SK-N-SH treated with all-trans-retinoic acid at 6 μM for 48 hours (cell line): ENCODE data around the gene LAPTM4A.

Source experiments
- ATAC-seq: fragments of 200-7000 bp; cut with Tn5 transposase; 3 replicates; pipeline ENCODE4 v1.9.1; 2020; ENCODE audit warnings: mild to moderate bottlenecking, moderate library complexity
- ARNTL ChIP-seq: fragments of 450-650 bp; formaldehyde crosslinking; IDR thresholded peaks from 2 replicates; pipeline ENCODE4 v1.5.0; 2020; ENCODE audit warnings: low read depth, mild to moderate bottlenecking, moderate library complexity, borderline replicate concordance
- BACH2 ChIP-seq: fragments of 250-450 bp; sonication (Bioruptor Pico); IDR thresholded peaks from 2 replicates; pipeline ENCODE4 v1.9.0; 2021; ENCODE audit warnings: mild to moderate bottlenecking, borderline replicate concordance
- CSDC2 ChIP-seq: fragments of 250-450 bp; sonication (Bioruptor Pico); IDR thresholded peaks from 2 replicates; pipeline ENCODE4 v1.5.0; 2020; ENCODE audit warnings: mild to moderate bottlenecking, moderate library complexity
- ESRRG ChIP-seq: fragments of 250-450 bp; sonication (Bioruptor Pico); IDR thresholded peaks from 2 replicates; pipeline ENCODE4 v1.6.1; 2021; ENCODE audit warnings: mild to moderate bottlenecking
- GLIS3 ChIP-seq: fragments of 250-450 bp; sonication (Bioruptor Pico); IDR thresholded peaks from 2 replicates; pipeline ENCODE4 v1.5.0; 2020; ENCODE audit warnings: mild to moderate bottlenecking, moderate library complexity
- ISL1 ChIP-seq: fragments of 250-450 bp; sonication (Bioruptor Pico); IDR thresholded peaks from 2 replicates; pipeline ENCODE4 v2.1.2; 2022; ENCODE audit warnings: mild to moderate bottlenecking, moderate library complexity
- OSR1 ChIP-seq: fragments of 250-450 bp; sonication (Bioruptor Pico); IDR thresholded peaks from 2 replicates; pipeline ENCODE4 v1.8.0; 2022; ENCODE audit warnings: moderate library complexity, mild to moderate bottlenecking, inconsistent platforms
- PPARA ChIP-seq: fragments of 250-450 bp; sonication (Bioruptor Pico); IDR thresholded peaks from 2 replicates; pipeline ENCODE4 v1.5.0; 2020; ENCODE audit warnings: mild to moderate bottlenecking, borderline replicate concordance
- RARB ChIP-seq: fragments of 250-450 bp; sonication (Bioruptor Pico); IDR thresholded peaks from 2 replicates; pipeline ENCODE4 v1.8.0; 2021; ENCODE audit warnings: mild to moderate bottlenecking, moderate library complexity
- SNAI2 ChIP-seq: fragments of 250-450 bp; sonication (Bioruptor Pico); IDR thresholded peaks from 2 replicates; pipeline ENCODE4 v1.5.0; 2020; ENCODE audit warnings: mild to moderate bottlenecking, moderate library complexity
- TCF4 ChIP-seq: fragments of 250-450 bp; sonication (Bioruptor Pico); IDR thresholded peaks from 2 replicates; pipeline ENCODE4 v1.8.0; 2021; ENCODE audit warnings: mild to moderate bottlenecking, moderate library complexity, borderline replicate concordance
- TOX ChIP-seq: fragments of 250-450 bp; sonication (Bioruptor Pico); IDR thresholded peaks from 2 replicates; pipeline ENCODE4 v1.8.0; 2021; ENCODE audit warnings: mild to moderate bottlenecking, moderate library complexity, borderline replicate concordance
- ZC3H10 ChIP-seq: fragments of 250-450 bp; sonication (Bioruptor Pico); IDR thresholded peaks from 2 replicates; pipeline ENCODE4 v1.5.1; 2021; ENCODE audit warnings: mild to moderate bottlenecking, moderate library complexity
- ZFP3 ChIP-seq: fragments of 250-450 bp; sonication (Bioruptor Pico); IDR thresholded peaks from 2 replicates; pipeline ENCODE4 v1.5.0; 2020; ENCODE audit warnings: mild to moderate bottlenecking, moderate library complexity
- ZFP30 ChIP-seq: fragments of 450-650 bp; formaldehyde crosslinking; IDR thresholded peaks from 2 replicates; pipeline ENCODE4 v1.5.0; 2022; ENCODE audit warnings: mild to moderate bottlenecking, moderate library complexity
- ZNF565 ChIP-seq: fragments of 450-650 bp; formaldehyde crosslinking; conservative IDR thresholded peaks from 2 replicates; pipeline ENCODE4 v1.5.0; 2020; ENCODE audit warnings: low read depth, mild to moderate bottlenecking, moderate library complexity
- ZNF70 ChIP-seq: fragments of 450-650 bp; formaldehyde crosslinking; IDR thresholded peaks from 2 replicates; pipeline ENCODE4 v1.5.0; 2020; ENCODE audit warnings: mild to moderate bottlenecking, moderate library complexity
- ZNF8 ChIP-seq: fragments of 450-650 bp; formaldehyde crosslinking; IDR thresholded peaks from 2 replicates; pipeline ENCODE4 v1.5.0; 2020; ENCODE audit warnings: mild to moderate bottlenecking, moderate library complexity
- TF ChIP-seq, protein P1 (sequence below): fragments of 250-450 bp; sonication (Bioruptor Pico); IDR thresholded peaks from 2 replicates; pipeline ENCODE4 v1.8.0; 2020; ENCODE audit warnings: mild to moderate bottlenecking, moderate library complexity, borderline replicate concordance
- TF ChIP-seq, protein P2 (sequence below): fragments of 250-450 bp; sonication (Bioruptor Pico); IDR thresholded peaks from 2 replicates; pipeline ENCODE4 v1.8.0; 2021; ENCODE audit warnings: low read depth, mild to moderate bottlenecking, moderate library complexity, borderline replicate concordance
- TF ChIP-seq, protein P3 (sequence below): fragments of 250-450 bp; sonication (Bioruptor Pico); IDR thresholded peaks from 2 replicates; pipeline ENCODE4 v1.5.1; 2021; ENCODE audit warnings: mild to moderate bottlenecking, moderate library complexity
- TF ChIP-seq, protein P4 (sequence below): fragments of 250-450 bp; sonication (Bioruptor Pico); IDR thresholded peaks from 2 replicates; pipeline ENCODE4 v1.5.1; 2020; ENCODE audit warnings: low read depth, mild to moderate bottlenecking, moderate library complexity
- TF ChIP-seq, protein P5 (sequence below): fragments of 250-450 bp; sonication (Bioruptor Pico); IDR thresholded peaks from 2 replicates; pipeline ENCODE4 v1.5.0; 2020; ENCODE audit warnings: mild to moderate bottlenecking, moderate library complexity

LAPTM4A gene

DNA sequence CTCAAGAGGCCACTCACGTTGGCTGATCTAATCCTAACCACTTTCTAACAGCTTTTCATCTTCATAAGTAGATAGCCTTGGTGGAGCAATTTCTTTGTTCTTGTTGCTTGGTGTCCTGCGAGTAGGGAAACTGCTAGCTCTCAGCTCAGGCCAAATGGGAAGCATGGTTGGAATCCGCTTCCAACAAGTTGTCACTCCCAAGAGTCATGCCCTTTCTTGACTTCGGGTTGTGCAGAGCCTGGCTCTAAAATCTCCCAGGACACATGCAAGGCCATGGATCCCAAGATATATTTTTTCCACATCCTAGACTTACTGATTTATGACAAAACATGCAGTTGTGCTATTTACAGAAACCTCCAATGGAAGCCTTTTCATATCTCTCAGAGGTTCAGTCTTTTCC, 31.7 kb downstream of the LAPTM4A start:
- ATAC-seq: no peak
- TF ChIP-seq OSR1: no peak
- no peak for TF ChIP-seq ZNF565 (CRISPR knock-in tag)
- TF ChIP-seq ARNTL (CRISPR knock-in tag): no peak
- TF ChIP-seq, protein P1, sequence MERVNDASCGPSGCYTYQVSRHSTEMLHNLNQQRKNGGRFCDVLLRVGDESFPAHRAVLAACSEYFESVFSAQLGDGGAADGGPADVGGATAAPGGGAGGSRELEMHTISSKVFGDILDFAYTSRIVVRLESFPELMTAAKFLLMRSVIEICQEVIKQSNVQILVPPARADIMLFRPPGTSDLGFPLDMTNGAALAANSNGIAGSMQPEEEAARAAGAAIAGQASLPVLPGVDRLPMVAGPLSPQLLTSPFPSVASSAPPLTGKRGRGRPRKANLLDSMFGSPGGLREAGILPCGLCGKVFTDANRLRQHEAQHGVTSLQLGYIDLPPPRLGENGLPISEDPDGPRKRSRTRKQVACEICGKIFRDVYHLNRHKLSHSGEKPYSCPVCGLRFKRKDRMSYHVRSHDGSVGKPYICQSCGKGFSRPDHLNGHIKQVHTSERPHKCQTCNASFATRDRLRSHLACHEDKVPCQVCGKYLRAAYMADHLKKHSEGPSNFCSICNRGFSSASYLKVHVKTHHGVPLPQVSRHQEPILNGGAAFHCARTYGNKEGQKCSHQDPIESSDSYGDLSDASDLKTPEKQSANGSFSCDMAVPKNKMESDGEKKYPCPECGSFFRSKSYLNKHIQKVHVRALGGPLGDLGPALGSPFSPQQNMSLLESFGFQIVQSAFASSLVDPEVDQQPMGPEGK (CRISPR knock-in tag): no peak
- TF ChIP-seq GLIS3 (CRISPR knock-in tag): no peak
- TF ChIP-seq ZFP3 (CRISPR knock-in tag): no peak
- TF ChIP-seq SNAI2: no peak
- TF ChIP-seq, protein P2, sequence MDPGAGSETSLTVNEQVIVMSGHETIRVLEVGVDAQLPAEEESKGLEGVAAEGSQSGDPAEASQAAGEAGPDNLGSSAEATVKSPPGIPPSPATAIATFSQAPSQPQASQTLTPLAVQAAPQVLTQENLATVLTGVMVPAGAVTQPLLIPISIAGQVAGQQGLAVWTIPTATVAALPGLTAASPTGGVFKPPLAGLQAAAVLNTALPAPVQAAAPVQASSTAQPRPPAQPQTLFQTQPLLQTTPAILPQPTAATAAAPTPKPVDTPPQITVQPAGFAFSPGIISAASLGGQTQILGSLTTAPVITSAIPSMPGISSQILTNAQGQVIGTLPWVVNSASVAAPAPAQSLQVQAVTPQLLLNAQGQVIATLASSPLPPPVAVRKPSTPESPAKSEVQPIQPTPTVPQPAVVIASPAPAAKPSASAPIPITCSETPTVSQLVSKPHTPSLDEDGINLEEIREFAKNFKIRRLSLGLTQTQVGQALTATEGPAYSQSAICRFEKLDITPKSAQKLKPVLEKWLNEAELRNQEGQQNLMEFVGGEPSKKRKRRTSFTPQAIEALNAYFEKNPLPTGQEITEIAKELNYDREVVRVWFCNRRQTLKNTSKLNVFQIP (CRISPR knock-in tag): no peak
- no peak for TF ChIP-seq ZNF70
- TF ChIP-seq, protein P3, sequence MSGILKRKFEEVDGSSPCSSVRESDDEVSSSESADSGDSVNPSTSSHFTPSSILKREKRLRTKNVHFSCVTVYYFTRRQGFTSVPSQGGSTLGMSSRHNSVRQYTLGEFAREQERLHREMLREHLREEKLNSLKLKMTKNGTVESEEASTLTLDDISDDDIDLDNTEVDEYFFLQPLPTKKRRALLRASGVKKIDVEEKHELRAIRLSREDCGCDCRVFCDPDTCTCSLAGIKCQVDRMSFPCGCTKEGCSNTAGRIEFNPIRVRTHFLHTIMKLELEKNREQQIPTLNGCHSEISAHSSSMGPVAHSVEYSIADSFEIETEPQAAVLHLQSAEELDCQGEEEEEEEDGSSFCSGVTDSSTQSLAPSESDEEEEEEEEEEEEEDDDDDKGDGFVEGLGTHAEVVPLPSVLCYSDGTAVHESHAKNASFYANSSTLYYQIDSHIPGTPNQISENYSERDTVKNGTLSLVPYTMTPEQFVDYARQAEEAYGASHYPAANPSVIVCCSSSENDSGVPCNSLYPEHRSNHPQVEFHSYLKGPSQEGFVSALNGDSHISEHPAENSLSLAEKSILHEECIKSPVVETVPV (CRISPR knock-in tag): no peak
- TF ChIP-seq ESRRG (CRISPR knock-in tag): no peak
- TF ChIP-seq TOX (CRISPR knock-in tag): no peak
- TF ChIP-seq, all 23 proteins: peak for 0

DNA sequence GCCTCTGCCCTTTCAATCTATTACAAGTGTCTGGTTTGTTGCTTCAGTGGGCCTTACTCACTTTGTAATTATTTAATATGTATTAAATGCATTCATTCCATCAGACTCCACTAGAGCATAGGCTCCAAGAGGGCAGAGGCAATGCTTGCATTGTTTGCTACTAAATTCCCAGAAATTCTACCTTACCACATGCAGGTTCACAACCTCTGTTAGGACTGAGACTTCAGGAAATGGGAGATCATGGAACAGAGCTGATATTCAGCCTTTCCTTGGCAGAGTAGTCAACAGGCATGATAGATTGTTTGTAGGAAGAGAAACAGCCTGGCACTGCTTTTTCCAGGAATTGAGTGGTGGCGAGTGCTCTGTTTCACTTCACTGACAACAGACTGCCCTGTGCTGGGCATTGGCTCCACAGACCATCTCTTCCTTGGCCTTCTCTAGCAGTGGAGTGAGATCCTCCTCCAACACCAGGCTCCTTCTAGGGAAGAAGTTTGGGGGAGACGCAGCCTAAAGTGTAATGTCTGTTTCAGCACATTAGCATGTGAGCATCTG, 32.8 kb downstream of the LAPTM4A start:
- no peak for ATAC-seq
- TF ChIP-seq ARNTL (CRISPR knock-in tag) (no peak), ZNF565 (CRISPR knock-in tag) (no peak), RARB (CRISPR knock-in tag) (no peak), TOX (CRISPR knock-in tag) (no peak), SNAI2 (no peak), OSR1 (no peak), BACH2 (CRISPR knock-in tag) (no peak), ZFP3 (CRISPR knock-in tag) (no peak), PPARA (no peak), ZNF70 (no peak), ZNF8 (no peak), ESRRG (CRISPR knock-in tag) (no peak), ZC3H10 (no peak)
- TF ChIP-seq, protein P4, sequence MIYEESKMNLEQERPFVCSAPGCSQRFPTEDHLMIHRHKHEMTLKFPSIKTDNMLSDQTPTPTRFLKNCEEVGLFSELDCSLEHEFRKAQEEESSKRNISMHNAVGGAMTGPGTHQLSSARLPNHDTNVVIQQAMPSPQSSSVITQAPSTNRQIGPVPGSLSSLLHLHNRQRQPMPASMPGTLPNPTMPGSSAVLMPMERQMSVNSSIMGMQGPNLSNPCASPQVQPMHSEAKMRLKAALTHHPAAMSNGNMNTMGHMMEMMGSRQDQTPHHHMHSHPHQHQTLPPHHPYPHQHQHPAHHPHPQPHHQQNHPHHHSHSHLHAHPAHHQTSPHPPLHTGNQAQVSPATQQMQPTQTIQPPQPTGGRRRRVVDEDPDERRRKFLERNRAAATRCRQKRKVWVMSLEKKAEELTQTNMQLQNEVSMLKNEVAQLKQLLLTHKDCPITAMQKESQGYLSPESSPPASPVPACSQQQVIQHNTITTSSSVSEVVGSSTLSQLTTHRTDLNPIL (CRISPR knock-in tag): no peak
- TF ChIP-seq, protein P3 (CRISPR knock-in tag): no peak

DNA sequence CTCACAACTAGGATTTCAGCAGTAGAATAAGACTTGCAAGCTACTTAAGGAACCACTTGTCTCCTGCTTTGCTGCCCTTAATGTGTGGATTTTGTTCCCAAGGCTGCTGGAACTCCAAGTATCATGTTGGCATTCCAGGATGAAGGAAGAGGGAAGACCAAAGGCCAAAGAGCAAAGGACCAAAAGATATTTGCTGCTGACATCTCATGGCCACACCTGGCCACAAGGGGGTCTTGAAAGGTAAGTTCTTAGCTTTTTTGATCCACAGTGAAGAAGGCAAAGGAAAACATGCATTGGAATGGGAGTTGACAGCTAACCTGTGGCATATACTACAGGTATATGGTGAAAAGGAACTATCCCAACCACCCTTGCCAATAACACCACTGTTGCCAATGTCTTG, 35.1 kb downstream of the LAPTM4A start:
- TF ChIP-seq ZC3H10 (no peak), ZFP30 (CRISPR knock-in tag) (no peak), CSDC2 (no peak), BACH2 (CRISPR knock-in tag) (no peak), ZNF8 (no peak), ISL1 (no peak), TCF4 (CRISPR knock-in tag) (no peak), SNAI2 (no peak), ESRRG (CRISPR knock-in tag) (no peak), ZNF70 (no peak), RARB (CRISPR knock-in tag) (no peak), TOX (CRISPR knock-in tag) (no peak), ARNTL (CRISPR knock-in tag) (no peak), OSR1 (no peak), PPARA (no peak)
- TF ChIP-seq, protein P5, sequence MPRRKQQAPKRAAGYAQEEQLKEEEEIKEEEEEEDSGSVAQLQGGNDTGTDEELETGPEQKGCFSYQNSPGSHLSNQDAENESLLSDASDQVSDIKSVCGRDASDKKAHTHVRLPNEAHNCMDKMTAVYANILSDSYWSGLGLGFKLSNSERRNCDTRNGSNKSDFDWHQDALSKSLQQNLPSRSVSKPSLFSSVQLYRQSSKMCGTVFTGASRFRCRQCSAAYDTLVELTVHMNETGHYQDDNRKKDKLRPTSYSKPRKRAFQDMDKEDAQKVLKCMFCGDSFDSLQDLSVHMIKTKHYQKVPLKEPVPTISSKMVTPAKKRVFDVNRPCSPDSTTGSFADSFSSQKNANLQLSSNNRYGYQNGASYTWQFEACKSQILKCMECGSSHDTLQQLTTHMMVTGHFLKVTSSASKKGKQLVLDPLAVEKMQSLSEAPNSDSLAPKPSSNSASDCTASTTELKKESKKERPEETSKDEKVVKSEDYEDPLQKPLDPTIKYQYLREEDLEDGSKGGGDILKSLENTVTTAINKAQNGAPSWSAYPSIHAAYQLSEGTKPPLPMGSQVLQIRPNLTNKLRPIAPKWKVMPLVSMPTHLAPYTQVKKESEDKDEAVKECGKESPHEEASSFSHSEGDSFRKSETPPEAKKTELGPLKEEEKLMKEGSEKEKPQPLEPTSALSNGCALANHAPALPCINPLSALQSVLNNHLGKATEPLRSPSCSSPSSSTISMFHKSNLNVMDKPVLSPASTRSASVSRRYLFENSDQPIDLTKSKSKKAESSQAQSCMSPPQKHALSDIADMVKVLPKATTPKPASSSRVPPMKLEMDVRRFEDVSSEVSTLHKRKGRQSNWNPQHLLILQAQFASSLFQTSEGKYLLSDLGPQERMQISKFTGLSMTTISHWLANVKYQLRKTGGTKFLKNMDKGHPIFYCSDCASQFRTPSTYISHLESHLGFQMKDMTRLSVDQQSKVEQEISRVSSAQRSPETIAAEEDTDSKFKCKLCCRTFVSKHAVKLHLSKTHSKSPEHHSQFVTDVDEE (CRISPR knock-in tag): no peak
- TF ChIP-seq, protein P4 (CRISPR knock-in tag): no peak
- TF ChIP-seq, protein P3 (CRISPR knock-in tag): no peak
- no peak for ATAC-seq
